ENCODE results near the gene MFSD12.
"Not testable (repeated sequence)": the region's sequence is repeated elsewhere in the genome, so short reads cannot be mapped to it uniquely, and the experiment has no call there.

The MFSD12 gene

DNA sequence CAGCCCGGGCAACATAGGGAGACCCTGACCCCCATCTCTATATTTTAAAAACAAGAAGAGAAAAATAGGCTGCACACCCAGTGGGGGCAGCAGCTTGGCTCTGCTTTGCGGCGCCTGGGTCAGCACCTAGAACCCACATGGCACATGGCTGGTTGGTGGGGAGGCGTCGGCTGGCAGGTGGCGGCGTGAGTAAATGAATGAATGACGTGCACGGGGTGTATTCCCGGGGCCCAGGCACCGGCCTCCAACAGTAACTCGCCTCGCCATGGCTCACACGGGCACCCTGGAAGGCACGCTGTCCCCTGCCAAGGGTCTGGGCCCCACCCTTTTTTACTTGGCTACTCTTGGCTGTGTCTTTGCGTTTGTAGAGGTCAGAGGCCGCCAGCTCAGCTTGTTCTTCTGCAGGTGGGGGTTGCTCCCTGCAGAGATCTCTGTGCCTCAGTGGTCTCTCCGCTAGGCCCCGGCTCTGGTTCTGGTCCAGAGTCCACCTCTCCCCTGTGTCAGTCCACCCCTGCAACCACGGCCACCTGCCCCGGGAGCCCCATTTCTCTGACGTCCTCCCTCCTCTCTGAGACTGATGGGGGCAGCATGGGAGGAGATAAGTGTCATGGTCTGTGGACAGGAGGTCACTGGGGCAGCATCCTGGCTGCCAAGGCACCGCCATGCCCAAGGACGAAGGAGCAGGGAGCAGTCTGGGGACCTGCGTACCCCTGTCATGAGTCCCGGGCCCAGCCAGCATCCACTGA is 45.7 kb downstream of the MFSD12 start:
- Histone ChIP-seq H3K36me3 (ENCODE audit: control insufficient read depth, insufficient read depth, low read length) (peaks cover 6% of the 10 kb centered on the region), H3K27me3 (ENCODE audit: control insufficient read depth, insufficient read depth, low read length) (no peaks in the 10 kb centered on the region), H3K9ac (ENCODE audit: low read depth, low read length) (no peak overlapping the region), H3K4me1 (ENCODE audit: control insufficient read depth, insufficient read depth, low read length) (peaks cover 3% of the 10 kb centered on the region), H3K9me3 (ENCODE audit: control insufficient read depth, insufficient read depth, low read length) (no peaks in the 10 kb centered on the region), H3K4me3 (ENCODE audit: low read depth, low read length) (no peak overlapping the region)

- H3K36me3 ChIP-seq (ENCODE audit: control insufficient read depth, insufficient read depth, low read length), result peaks cover 6% of the 10 kb centered on the region
- H3K27me3 ChIP-seq (ENCODE audit: control insufficient read depth, insufficient read depth, low read length), result no peaks in the 10 kb centered on the region
- peaks cover 3% of the 10 kb centered on the region for H3K4me1 ChIP-seq (ENCODE audit: control insufficient read depth, insufficient read depth, low read length)
Measured at GRCh38 chr19:3510727-3511126, 46.7 kb downstream of the MFSD12 start.

GRCh38 chr19:3509566-3509989 is 47.8 kb downstream of the MFSD12 start:
- Histone ChIP-seq H3K4me1 (ENCODE audit: control insufficient read depth, insufficient read depth, low read length) (peaks cover 2% of the 10 kb centered on the region), H3K36me3 (ENCODE audit: control insufficient read depth, insufficient read depth, low read length) (peaks cover 6% of the 10 kb centered on the region), H3K27me3 (ENCODE audit: control insufficient read depth, insufficient read depth, low read length) (no peaks in the 10 kb centered on the region), H3K9me3 (ENCODE audit: control insufficient read depth, insufficient read depth, low read length) (no peaks in the 10 kb centered on the region), H3K9ac (ENCODE audit: low read depth, low read length) (no peak overlapping the region), H3K4me3 (ENCODE audit: low read depth, low read length) (no peak overlapping the region)

More at GRCh38 chr19:3510727-3511126, 46.7 kb downstream of the MFSD12 start:
- Histone ChIP-seq H3K9ac (ENCODE audit: low read depth, low read length) (no peak overlapping the region), H3K9me3 (ENCODE audit: control insufficient read depth, insufficient read depth, low read length) (no peaks in the 10 kb centered on the region), H3K4me3 (ENCODE audit: low read depth, low read length) (no peak overlapping the region)

- Histone ChIP-seq H3K36me3 (ENCODE audit: control insufficient read depth, insufficient read depth, low read length) (peaks cover 6% of the 10 kb centered on the region), H3K9ac (ENCODE audit: low read depth, low read length) (no peak overlapping the region), H3K4me3 (ENCODE audit: low read depth, low read length) (no peak overlapping the region), H3K9me3 (ENCODE audit: control insufficient read depth, insufficient read depth, low read length) (no peaks in the 10 kb centered on the region), H3K4me1 (ENCODE audit: control insufficient read depth, insufficient read depth, low read length) (no peaks in the 10 kb centered on the region), H3K27me3 (ENCODE audit: control insufficient read depth, insufficient read depth, low read length) (no peaks in the 10 kb centered on the region)
Measured at GRCh38 chr19:3508771-3509535, 48.4 kb downstream of the MFSD12 start.

- H3K4me3 ChIP-seq (ENCODE audit: low read depth, low read length); H3K4me1 ChIP-seq (ENCODE audit: control insufficient read depth, insufficient read depth, low read length); H3K9ac ChIP-seq (ENCODE audit: low read depth, low read length): not testable (repeated sequence)
Measured at GRCh38 chr19:3508121-3508661, 49.2 kb downstream of the MFSD12 start.

DNA sequence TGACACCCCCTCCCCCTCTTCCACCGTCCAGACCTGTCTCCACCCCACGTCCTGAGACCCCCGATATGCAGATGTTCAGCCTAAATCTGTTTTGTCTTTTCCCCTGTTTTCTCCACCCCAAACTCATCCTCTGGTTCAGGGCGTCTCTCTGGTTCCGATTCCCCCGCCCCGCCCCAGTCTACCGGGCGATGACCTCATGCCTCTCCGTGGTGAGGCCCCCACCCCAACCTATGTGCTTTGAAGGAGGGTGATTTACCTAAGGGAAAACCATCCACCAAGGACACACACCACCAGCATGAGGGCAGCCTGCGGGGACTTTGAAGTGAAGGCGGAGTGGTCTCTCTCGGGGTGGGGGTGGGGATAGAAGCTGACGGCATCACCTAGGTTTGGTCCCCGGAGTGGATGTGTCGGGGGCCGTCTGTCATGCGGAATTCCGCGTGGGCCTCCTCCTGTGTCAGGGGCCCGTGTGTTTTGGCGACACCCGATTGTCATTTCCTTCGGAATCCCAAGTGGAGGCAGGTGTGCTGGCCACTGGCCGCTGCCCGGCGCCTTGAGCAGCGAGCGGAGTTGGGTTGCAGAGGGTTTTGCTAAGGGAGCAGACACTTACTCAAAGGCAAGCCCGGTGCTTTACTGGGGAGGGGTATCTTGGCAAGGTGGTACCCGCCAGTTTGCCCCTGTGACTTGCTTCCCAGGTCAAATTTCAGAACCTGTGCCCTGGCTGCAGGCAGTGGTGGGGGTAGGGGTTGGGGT is 49.8 kb downstream of the MFSD12 start:
- Histone ChIP-seq H3K27me3 (ENCODE audit: control insufficient read depth, insufficient read depth, low read length) (no peaks in the 10 kb centered on the region), H3K4me3 (ENCODE audit: low read depth, low read length) (peak overlapping the region; percentile 94), H3K9ac (ENCODE audit: low read depth, low read length) (no peak overlapping the region), H3K9me3 (ENCODE audit: control insufficient read depth, insufficient read depth, low read length) (no peaks in the 10 kb centered on the region), H3K4me1 (ENCODE audit: control insufficient read depth, insufficient read depth, low read length) (no peaks in the 10 kb centered on the region), H3K36me3 (ENCODE audit: control insufficient read depth, insufficient read depth, low read length) (peaks cover 6% of the 10 kb centered on the region)

More at GRCh38 chr19:3508121-3508661, 49.2 kb downstream of the MFSD12 start:
- H3K27me3 ChIP-seq (ENCODE audit: control insufficient read depth, insufficient read depth, low read length); H3K9me3 ChIP-seq (ENCODE audit: control insufficient read depth, insufficient read depth, low read length); H3K36me3 ChIP-seq (ENCODE audit: control insufficient read depth, insufficient read depth, low read length): not testable (repeated sequence)

GRCh38 chr19:3506384-3507340 is 50.7 kb downstream of the MFSD12 start:
- H3K27me3 ChIP-seq (ENCODE audit: control insufficient read depth, insufficient read depth, low read length), result no peaks in the 10 kb centered on the region
- H3K9me3 ChIP-seq (ENCODE audit: control insufficient read depth, insufficient read depth, low read length), result no peaks in the 10 kb centered on the region
- peak overlapping the region; percentile 37 for H3K9ac ChIP-seq (ENCODE audit: low read depth, low read length)
- no peaks in the 10 kb centered on the region for H3K4me1 ChIP-seq (ENCODE audit: control insufficient read depth, insufficient read depth, low read length)
- H3K36me3 ChIP-seq (ENCODE audit: control insufficient read depth, insufficient read depth, low read length), result peaks cover 6% of the 10 kb centered on the region
- H3K4me3 ChIP-seq (ENCODE audit: low read depth, low read length), result peak overlapping the region; percentile 94

DNA sequence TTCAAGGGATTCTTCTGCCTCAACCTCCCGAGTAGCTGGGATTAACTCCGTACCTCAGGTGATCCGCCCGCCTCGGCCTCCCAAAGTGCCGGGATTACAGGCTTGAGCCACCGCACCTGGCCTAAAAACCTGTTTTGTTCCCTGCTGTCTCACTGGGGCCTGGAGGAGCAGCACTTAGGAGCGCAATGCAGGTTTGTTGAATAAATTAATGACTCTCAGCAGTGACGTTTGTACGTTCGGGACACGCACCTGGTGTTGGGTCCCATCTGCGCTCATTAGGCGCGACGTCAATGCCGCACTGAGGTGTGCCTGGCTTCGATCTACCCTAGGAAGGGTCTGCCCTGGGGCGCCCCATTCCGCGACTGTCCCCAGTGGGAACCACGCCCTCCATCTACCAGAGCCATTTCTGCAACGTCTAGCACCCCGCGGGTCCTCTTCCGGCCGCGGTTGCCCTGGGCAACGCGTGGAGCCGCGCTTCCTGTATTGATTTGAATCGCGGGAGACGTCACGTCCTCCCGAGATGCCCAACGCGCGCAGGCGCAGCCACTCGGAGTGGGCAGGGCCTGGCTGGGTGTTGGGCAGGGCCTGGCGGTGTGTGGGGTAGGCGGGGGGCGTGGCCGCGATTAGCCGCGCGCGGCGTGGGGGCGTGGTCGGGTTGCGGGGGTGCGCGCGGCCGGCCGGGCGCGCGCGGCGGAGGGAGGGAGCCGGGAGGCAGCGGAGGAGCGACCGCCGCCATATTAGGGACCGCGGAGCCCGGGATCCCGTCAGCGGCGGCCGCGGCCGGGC is 51.6 kb downstream of the MFSD12 start, which contains the start of gene FZR1:
TSS of gene FZR1 (plus strand) at position 714 of the 786 bp plus-strand sequence. CDS start 16,679 bp downstream, outside the sequence.
- no peaks in the 10 kb centered on the region for H3K27me3 ChIP-seq (ENCODE audit: control insufficient read depth, insufficient read depth, low read length)
- H3K4me1 ChIP-seq (ENCODE audit: control insufficient read depth, insufficient read depth, low read length), result peaks cover 2% of the 10 kb centered on the region
- H3K9ac ChIP-seq (ENCODE audit: low read depth, low read length), result peak within 1 kb of the TSS; percentile 79
- H3K36me3 ChIP-seq (ENCODE audit: control insufficient read depth, insufficient read depth, low read length), result peaks cover 6% of the 10 kb centered on the region
- no peaks in the 10 kb centered on the region for H3K9me3 ChIP-seq (ENCODE audit: control insufficient read depth, insufficient read depth, low read length)
- H3K4me3 ChIP-seq (ENCODE audit: low read depth, low read length), result peak within 1 kb of the TSS; percentile 94

- Histone ChIP-seq H3K4me1 (ENCODE audit: control insufficient read depth, insufficient read depth, low read length) (peaks cover 2% of the 10 kb centered on the region), H3K27me3 (ENCODE audit: control insufficient read depth, insufficient read depth, low read length) (no peaks in the 10 kb centered on the region), H3K4me3 (ENCODE audit: low read depth, low read length) (no peak overlapping the region), H3K9me3 (ENCODE audit: control insufficient read depth, insufficient read depth, low read length) (no peaks in the 10 kb centered on the region), H3K9ac (ENCODE audit: low read depth, low read length) (no peak overlapping the region), H3K36me3 (ENCODE audit: control insufficient read depth, insufficient read depth, low read length) (peaks cover 12% of the 10 kb centered on the region)
Measured at GRCh38 chr19:3504735-3505134, 52.7 kb downstream of the MFSD12 start.

GRCh38 chr19:3503036-3503572 is 54.3 kb downstream of the MFSD12 start:
- Histone ChIP-seq H3K4me3 (ENCODE audit: low read depth, low read length) (no peak overlapping the region), H3K36me3 (ENCODE audit: control insufficient read depth, insufficient read depth, low read length) (peaks cover 8% of the 10 kb centered on the region), H3K27me3 (ENCODE audit: control insufficient read depth, insufficient read depth, low read length) (no peaks in the 10 kb centered on the region), H3K9me3 (ENCODE audit: control insufficient read depth, insufficient read depth, low read length) (no peaks in the 10 kb centered on the region), H3K9ac (ENCODE audit: low read depth, low read length) (no peak overlapping the region), H3K4me1 (ENCODE audit: control insufficient read depth, insufficient read depth, low read length) (peaks cover 2% of the 10 kb centered on the region)

Measured in iPS-15b (cell line).